Right lobe of liver (tissue), 6 donors: ENCODE results near the gene SMIM20. TPM values are rescaled to one million over a fixed set of nuclear protein-coding genes. Genes with fewer than 3 reads are reported as not detected.

Experiments
- ATAC-seq, 4 donors: fragments of 200-7000 bp; cut with Tn5 transposase; one replicate each; pipeline ENCODE4 v1.9.1; 2020; ENCODE audit warnings: mild to moderate bottlenecking in 4 of 4, moderate library complexity in 4 of 4
- DNase-seq, 3 donors: peaks; one replicate each; pipeline ENCODE4 v3.0.0-alpha.2; 2020
- H3K27ac ChIP-seq, 3 donors: fragments of 200-600 bp; one replicate each; pipeline ENCODE4 v1.8.0; 2022
- H3K27me3 ChIP-seq, 2 donors: fragments of 200-600 bp; one replicate each; pipeline ENCODE4 v1.8.0; 2022
- H3K36me3 ChIP-seq, 4 donors: fragments of 200-600 bp; sonication (generic) in 1 of 4; one replicate each; pipeline versions ENCODE4 v1.5.1 to v1.8.0; 2017 to 2022; ENCODE audit warnings: control low read depth in 1 of 4
- H3K4me1 ChIP-seq, 4 donors: fragments of 200-600 bp; sonication (generic) in 1 of 4; one replicate each; pipeline versions ENCODE4 v1.5.1 to v1.8.0; 2017 to 2022; ENCODE audit warnings: control low read depth in 1 of 4
- H3K4me3 ChIP-seq, 3 donors: fragments of 200-600 bp; one replicate each; pipeline ENCODE4 v1.8.0; 2022
- H3K9me3 ChIP-seq, 4 donors: fragments of 200-600 bp; sonication (generic) in 1 of 4; one replicate each; pipeline versions ENCODE4 v1.5.1 to v1.8.0; 2017 to 2022; ENCODE audit warnings: control low read depth in 1 of 4
- POLR2A ChIP-seq: fragments of 450-650 bp; IDR thresholded peaks from one replicate; pipeline ENCODE4 v1.6.1; 2017; ENCODE audit warnings: antibody characterized with exemption, mild to moderate bottlenecking
- WGBS: methylation state at CpG from one replicate; pipeline ENCODE4 v1.1.6; 2018; ENCODE audit warnings: low coverage, low lambda C conversion rate; ENCODE audit not compliant: insufficient coverage; ENCODE audit errors: missing lambda C conversion rate; 5-methylcytosine and 5-hydroxymethylcytosine counted together
- intact Hi-C, 2 donors: fragments of 100-400 bp; cut with DNase I; formaldehyde crosslinking; loops; one replicate each; pipeline versions ENCODE4 v1.11.2 to v1.14.1; 2022
- total RNA-seq, 6 experiments: library from RNA; depleted of rRNA in 2 of 6; stranded (reverse); fragments of >200 nt in 2 of 6; fragmentation: NEBNext Ultra II Directional in 3 of 6; extraction: Animal tissue kit (Norgen Biotek cat#: 25700) in 3 of 6; gene quantifications; one replicate each; pipeline versions ENCODE4 v1.1.0 to v1.2.4, GENCODE V29; 2016 to 2023
- TF ChIP-seq, protein P1 (sequence below), 4 donors: fragments of 200-600 bp in 3 of 4; fragments of 450-650 bp in 1 of 4; IDR thresholded peaks; one replicate each; pipeline versions ENCODE4 v1.5.1 to v1.8.0; 2016 to 2022; ENCODE audit warnings: antibody characterized with exemption in 4 of 4, mild to moderate bottlenecking in 2 of 4
- donor health status: DM: no; HTN: yes; CAD: no.
- donor health status: DM: no; HTN: no; CAD: no.
- donor health status: DM: no; HTN: no; CAD: no.
- donor health status: DM: no; HTN: yes; CAD: no.
- donor health status: DM: no; HTN: yes; CAD: no.

SMIM20 gene
- total RNA-seq, 6 experiments from 2014 or later = 16.0 to 32.5 (median 21.9) TPM

DNA sequence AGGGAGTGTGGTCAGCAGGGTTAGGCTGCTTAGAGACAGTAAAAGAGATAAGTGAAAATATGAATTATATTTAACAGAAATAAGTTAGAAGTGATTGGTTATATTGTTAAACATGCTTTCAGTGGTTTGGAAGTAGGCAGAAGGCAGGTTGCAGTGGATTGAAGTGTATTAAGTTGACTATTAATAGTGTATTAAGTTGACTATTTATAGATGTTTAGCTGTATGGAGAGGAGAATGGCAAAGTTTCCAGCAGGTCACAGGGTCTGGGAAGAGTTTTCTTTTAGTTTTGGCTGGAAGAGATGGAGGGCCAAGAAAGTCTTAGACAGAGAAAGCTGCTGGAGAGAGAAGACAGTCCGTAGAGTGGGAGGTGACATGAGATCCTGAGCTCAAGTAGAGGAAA, 7.9 kb downstream of the SMIM20 start:
- intact Hi-C loops = no loop called here
- Histone ChIP-seq H3K36me3 (no peaks in the 10 kb centered on the region), H3K9me3 (no peaks in the 10 kb centered on the region), H3K27me3 (no peaks in the 10 kb centered on the region), H3K4me1 (peaks cover 0 to 18% (median 0%) of the 10 kb centered on the region in 4 donors), H3K27ac (no peak overlapping the region), H3K4me3 (no peak overlapping the region)
- 100% methylated on average over 1 of the region's 1 CpG for WGBS
- DNase-seq (no peak), ATAC-seq (no peak)
- no peak for TF ChIP-seq POLR2A
- TF ChIP-seq, protein P1, sequence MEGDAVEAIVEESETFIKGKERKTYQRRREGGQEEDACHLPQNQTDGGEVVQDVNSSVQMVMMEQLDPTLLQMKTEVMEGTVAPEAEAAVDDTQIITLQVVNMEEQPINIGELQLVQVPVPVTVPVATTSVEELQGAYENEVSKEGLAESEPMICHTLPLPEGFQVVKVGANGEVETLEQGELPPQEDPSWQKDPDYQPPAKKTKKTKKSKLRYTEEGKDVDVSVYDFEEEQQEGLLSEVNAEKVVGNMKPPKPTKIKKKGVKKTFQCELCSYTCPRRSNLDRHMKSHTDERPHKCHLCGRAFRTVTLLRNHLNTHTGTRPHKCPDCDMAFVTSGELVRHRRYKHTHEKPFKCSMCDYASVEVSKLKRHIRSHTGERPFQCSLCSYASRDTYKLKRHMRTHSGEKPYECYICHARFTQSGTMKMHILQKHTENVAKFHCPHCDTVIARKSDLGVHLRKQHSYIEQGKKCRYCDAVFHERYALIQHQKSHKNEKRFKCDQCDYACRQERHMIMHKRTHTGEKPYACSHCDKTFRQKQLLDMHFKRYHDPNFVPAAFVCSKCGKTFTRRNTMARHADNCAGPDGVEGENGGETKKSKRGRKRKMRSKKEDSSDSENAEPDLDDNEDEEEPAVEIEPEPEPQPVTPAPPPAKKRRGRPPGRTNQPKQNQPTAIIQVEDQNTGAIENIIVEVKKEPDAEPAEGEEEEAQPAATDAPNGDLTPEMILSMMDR (IDR thresholded peaks at IDR 0.05) = no peak

DNA sequence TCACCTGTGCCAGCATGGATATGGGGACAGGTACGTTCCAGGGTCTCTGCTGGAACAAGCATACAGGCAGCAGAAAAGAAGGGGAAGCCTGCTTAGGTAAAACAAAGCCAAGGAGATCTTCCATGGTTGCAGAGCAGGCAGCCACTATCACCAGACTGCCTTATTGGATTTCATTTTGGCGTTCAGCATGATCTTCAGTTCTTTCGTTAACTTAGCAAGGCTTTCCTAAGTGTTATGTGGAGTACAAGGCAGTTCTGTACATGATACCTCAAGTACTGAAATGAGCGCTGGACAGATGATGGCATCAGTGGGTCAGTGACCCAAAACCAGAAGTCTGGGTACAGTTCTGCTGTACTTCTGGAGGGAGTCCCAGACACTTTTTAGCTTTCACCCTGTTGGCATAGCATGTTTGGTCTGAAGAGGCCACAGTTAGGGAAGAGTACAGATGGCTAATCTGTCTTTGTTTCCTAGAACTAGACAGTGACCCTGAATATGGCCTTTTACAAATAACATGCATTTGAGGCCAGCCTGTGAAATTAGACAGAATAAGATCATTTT, 8.9 kb downstream of the SMIM20 start:
- H3K9me3 ChIP-seq = no peaks in the 10 kb centered on the region
- ATAC-seq = peak in 2 of 4 donors; percentile 81 to 93
- no peak for TF ChIP-seq POLR2A
- TF ChIP-seq, protein P1 (IDR thresholded peaks at IDR 0.05) = no peak
- peaks cover 0 to 18% (median 0%) of the 10 kb centered on the region in 4 donors for H3K4me1 ChIP-seq
- intact Hi-C loops = no loop called here
- peak in 1 of 3 donors; percentile 54 for DNase-seq
- no peak overlapping the region for H3K27ac ChIP-seq
- no peak overlapping the region for H3K4me3 ChIP-seq
- no peaks in the 10 kb centered on the region for H3K36me3 ChIP-seq
- 69% methylated on average over 3 of the region's 4 CpGs for WGBS
- no peaks in the 10 kb centered on the region for H3K27me3 ChIP-seq

DNA sequence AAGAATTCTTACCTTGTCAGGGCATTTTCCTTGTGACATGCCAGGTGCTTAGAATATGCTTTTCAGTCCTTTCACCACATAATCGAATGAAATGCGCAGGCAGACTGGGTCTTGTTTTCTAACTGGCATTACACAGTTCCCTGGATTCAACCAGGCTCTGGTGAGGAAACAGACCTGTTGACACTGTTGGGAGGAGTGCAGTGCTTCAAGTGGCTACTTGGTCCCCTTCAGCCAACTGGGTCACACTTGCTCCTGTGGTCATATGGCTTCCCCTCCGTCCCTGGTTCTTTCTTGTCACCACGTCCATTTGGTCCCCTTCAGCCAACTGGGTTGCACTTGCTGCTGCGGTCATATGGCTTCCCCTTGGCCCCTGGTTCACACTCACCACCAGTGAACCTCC, 9.7 kb downstream of the SMIM20 start:
- DNase-seq = no peak
- Histone ChIP-seq H3K27me3 (no peaks in the 10 kb centered on the region), H3K4me1 (peaks cover 0 to 18% (median 0%) of the 10 kb centered on the region in 4 donors), H3K4me3 (no peak overlapping the region), H3K36me3 (no peaks in the 10 kb centered on the region), H3K27ac (no peak overlapping the region), H3K9me3 (no peaks in the 10 kb centered on the region)
- intact Hi-C loops = no loop called here
- no peak for ATAC-seq
- WGBS = 90% methylated on average over 5 of the region's 5 CpGs
- TF ChIP-seq, protein P1 (IDR thresholded peaks at IDR 0.05) = no peak
- no peak for TF ChIP-seq POLR2A

GRCh38 chr4:25925486-25926201, 11.6 kb downstream of the SMIM20 start:
- peak in 3 of 4 donors; percentile 27 to 45 (median 34) for ATAC-seq
- no peaks in the 10 kb centered on the region for H3K9me3 ChIP-seq

More at GRCh38 chr4:25925486-25926201, 11.6 kb downstream of the SMIM20 start:
- Histone ChIP-seq H3K36me3 (peaks cover 0 to 5% (median 0%) of the 10 kb centered on the region in 4 donors), H3K4me1 (peaks cover 0 to 9% (median 0%) of the 10 kb centered on the region in 4 donors), H3K27ac (no peak overlapping the region), H3K27me3 (no peaks in the 10 kb centered on the region), H3K4me3 (no peak overlapping the region)
- TF ChIP-seq, protein P1 (IDR thresholded peaks at IDR 0.05) = peak; percentile 30 to 39 (median 32)
- TF ChIP-seq POLR2A = no peak
- intact Hi-C loops = no loop called here
- WGBS = 47% methylated on average over 10 of the region's 11 CpGs
- DNase-seq = no peak
